ENCODE results near the gene KHK. TPM values are rescaled to one million over a fixed set of nuclear protein-coding genes. Genes with fewer than 3 reads are reported as not detected.

Gene KHK
- total and polyA plus RNA-seq, 2 of the 8 experiments (the other 6 are each of a cell fraction or from before 2014, with no cell fraction given) = 11.0 to 17.7 TPM

- Histone ChIP-seq H3K23me2 (ENCODE audit: low read depth, low read length) (no peaks in the 10 kb centered on the region), H3K9me3 (ENCODE audit: insufficient read depth in 2 of 2, low read depth in 1 of 2, low read length in 1 of 2) (no peaks in the 10 kb centered on the region), H3K36me3 (ENCODE audit: control insufficient read depth in 2 of 4, insufficient read depth in 4 of 4, low read length in 3 of 4) (no peaks in the 10 kb centered on the region), H2AFZ (ENCODE audit: low read length) (no peak overlapping the region), H2BK120ac (replicated peaks; ENCODE audit: low read depth, low read length) (no peak overlapping the region), H4K91ac (replicated peaks; ENCODE audit: insufficient read length, low read length) (no peak overlapping the region), H3K18ac (ENCODE audit: extremely low read depth, low read length) (no peak overlapping the region), H2BK15ac (ENCODE audit: low read length) (no peak overlapping the region), H3K79me1 (ENCODE audit: low read depth, low read length) (no peaks in the 10 kb centered on the region), H2AK5ac (ENCODE audit: low read depth, low read length) (no peak overlapping the region), H3K14ac (ENCODE audit: insufficient read length) (no peak overlapping the region), H2BK12ac (ENCODE audit: low read depth, low read length) (no peak overlapping the region), H3K4ac (replicated peaks; ENCODE audit: insufficient read length, low read depth, low read length) (no peak overlapping the region), H3K79me2 (ENCODE audit: control insufficient read depth in 1 of 2, insufficient read depth in 2 of 2, low read length in 2 of 2) (no peaks in the 10 kb centered on the region), H3K4me1 (replicated peaks in 1 of 4; ENCODE audit: control insufficient read depth in 3 of 4, insufficient read depth in 4 of 4, low read length in 3 of 4) (no peaks in the 10 kb centered on the region; a peak in 1 of 7 replicates), H3K9ac (replicated peaks in 1 of 4; ENCODE audit: extremely low read depth in 1 of 4, low read depth in 3 of 4, low read length in 3 of 4) (no peak overlapping the region), H3K27me3 (replicated peaks in 1 of 4; ENCODE audit: control insufficient read depth in 3 of 4, extremely low read depth in 1 of 4, insufficient read depth in 3 of 4, low read length in 3 of 4) (no peaks in the 10 kb centered on the region; a peak in 1 of 7 replicates), H4K5ac (ENCODE audit: insufficient read length, low read depth, low read length) (no peak overlapping the region), H3K27ac (ENCODE audit: low read depth, low read length) (no peak overlapping the region), H2BK20ac (ENCODE audit: low read length) (no peak overlapping the region), H3K4me3 (ENCODE audit: extremely low read depth in 1 of 4, insufficient read depth in 2 of 4, low read depth in 3 of 4, low read length in 4 of 4) (no peak overlapping the region), H3K56ac (replicated peaks; ENCODE audit: insufficient read length, low read depth, low read length) (no peak overlapping the region), H4K20me1 (replicated peaks in 1 of 2; ENCODE audit: control insufficient read depth in 1 of 2, insufficient read depth in 2 of 2, low read length in 2 of 2) (no peaks in the 10 kb centered on the region), H2BK5ac (ENCODE audit: low read depth, low read length) (no peak overlapping the region), H3K23ac (ENCODE audit: insufficient read length) (no peak overlapping the region), H3K4me2 (ENCODE audit: insufficient read depth in 1 of 2, low read depth in 2 of 2, low read length in 2 of 2) (no peak overlapping the region), H4K8ac (ENCODE audit: extremely low read depth, insufficient read depth, low read length) (no peak overlapping the region)
- FAIRE-seq (no peak), DNase-seq (ENCODE audit: low read depth in 1 of 2, low spot score in 2 of 2) (no peak)
- CTCF ChIA-PET (ENCODE audit: partially characterized antibody) = interaction anchor here (0.6 to 12.7 kb wide), 11 partner anchors 5 to 176 kb away, joined by 3 to 120 read pairs (median 4); partner anchors contain the start of genes PREB and TRIM54
- 74% methylated on average over 3 of the region's 3 CpGs; no CpG with 5 or more reads in 1 of the 2 experiments for WGBS, 2 experiments (ENCODE audit: extremely low coverage in 1 of 2, insufficient coverage in 1 of 2, insufficient read length in 1 of 2, insufficient replicate concordance in 2 of 2, low coverage in 1 of 2, low lambda C conversion rate in 2 of 2, missing lambda C conversion rate in 1 of 2)
- POLR2A ChIA-PET (ENCODE audit: partially characterized antibody) = interaction anchor here (0.6 to 1.4 kb wide), 3 partner anchors 19 to 26 kb away, joined by 3 to 5 read pairs (median 3); partner anchors contain the start of gene KHK
- TF ChIP-seq SUZ12 (IDR thresholded peaks at IDR 0.05; ENCODE audit: low read length) = no peak
- no peak for TF ChIP-seq TBP (IDR thresholded peaks at IDR 0.05; ENCODE audit: low read depth, low read length)
- TF ChIP-seq CEBPB (IDR thresholded peaks at IDR 0.05; ENCODE audit: low read depth, low read length) = no peak
- no peak for TF ChIP-seq SIRT6 (IDR thresholded peaks at IDR 0.05; ENCODE audit: low read length)
- TF ChIP-seq SRF (IDR thresholded peaks at IDR 0.05; ENCODE audit: low read depth, low read length) = no peak
These were observed 19.4 kb downstream of the KHK start for GRCh38 chr2:27105981-27106380.
